ENCODE measurements around the gene KRTCAP3. TPM values are rescaled to one million over a fixed set of nuclear protein-coding genes. Genes with fewer than 3 reads are reported as not detected.

Gene KRTCAP3
- total and polyA plus RNA-seq, 2 donors (not counting 1 experiment from before 2014, with no cell fraction given): 8.6 to 15.0 TPM

- intact Hi-C loops (cut with micrococcal nuclease): no loop called here
- H3K9ac ChIP-seq (ENCODE audit: low read length): no peak overlapping the region
Observed at GRCh38 chr2:27435628-27436027, 6.6 kb upstream of the KRTCAP3 start.

More at GRCh38 chr2:27435628-27436027, 6.6 kb upstream of the KRTCAP3 start:
- 98% methylated on average over 6 of the region's 6 CpGs for WGBS (ENCODE audit: insufficient coverage)
- H3K9me3 ChIP-seq (ENCODE audit: control extremely low read depth in 1 of 3, control insufficient read depth in 2 of 3, insufficient read depth in 1 of 3, low read length in 2 of 3): no peaks in the 10 kb centered on the region
- Mint-ChIP-seq H3K27ac (no peak overlapping the region), H3K4me3 (no peak overlapping the region), H3K9me3 (ENCODE audit: insufficient read depth) (no peaks in the 10 kb centered on the region), H3K27me3 (no peaks in the 10 kb centered on the region), H3K4me1 (peaks cover 11% of the 10 kb centered on the region)
- ChIA-PET POLR2A (no interaction called here), CTCF (no interaction called here)
- no peak overlapping the region for H3K4me3 ChIP-seq (ENCODE audit: control extremely low read depth in 1 of 5, extremely low read depth in 1 of 5, insufficient read depth in 1 of 5, low read depth in 2 of 5, low read length in 4 of 5)
- TF ChIP-seq CTCF (IDR thresholded peaks at IDR 0.05) (no peak), EZH2 (IDR thresholded peaks at IDR 0.05; ENCODE audit: borderline replicate concordance, insufficient read depth, low read depth, low read length, poor library complexity, severe bottlenecking) (no peak)
- no peak for ATAC-seq (ENCODE audit: low read depth)
- H2AFZ ChIP-seq (ENCODE audit: insufficient read depth, low read depth, low read length, poor library complexity, severe bottlenecking): no peak overlapping the region
- H4K20me1 ChIP-seq (ENCODE audit: control insufficient read depth, insufficient read depth, low read length, poor library complexity, severe bottlenecking): peaks cover 56% of the 10 kb centered on the region
- H3K4me1 ChIP-seq (ENCODE audit: control insufficient read depth in 2 of 2, insufficient read depth in 2 of 2, low read length in 2 of 2): peaks cover 0 to 3% of the 10 kb centered on the region in 2 donors
- no peak for DNase-seq
- peaks cover 39% of the 10 kb centered on the region for H3K79me2 ChIP-seq (ENCODE audit: control insufficient read depth, insufficient read depth, low read length)
- H3K27me3 ChIP-seq (replicated peaks in 1 of 4; ENCODE audit: control extremely low read depth in 1 of 4, control insufficient read depth in 3 of 4, insufficient read depth in 4 of 4, low read length in 3 of 4): no peaks in the 10 kb centered on the region
- peaks cover 7 to 71% of the 10 kb centered on the region in 2 experiments for H3K36me3 ChIP-seq (replicated peaks in 1 of 2; ENCODE audit: control extremely low read depth in 1 of 2, control insufficient read depth in 1 of 2, extremely low read depth in 1 of 2, insufficient read depth in 2 of 2, low read length in 1 of 2)
- no peak overlapping the region for H3K27ac ChIP-seq (ENCODE audit: low read length in 2 of 2)
- H3K4me2 ChIP-seq (replicated peaks; ENCODE audit: low read depth, low read length, poor library complexity, severe bottlenecking): no peak overlapping the region
